Measurements from ENCODE around the gene LIN7B. TPM values are rescaled to one million over a fixed set of nuclear protein-coding genes. Genes with fewer than 3 reads are reported as not detected.

LIN7B gene
- total and polyA plus RNA-seq, 2 donors (not counting 1 experiment from before 2014, with no cell fraction given): 2.6 to 10.9 TPM

GRCh38 chr19:49084206-49085019, 29.8 kb upstream of the LIN7B start:
- H3K4me1 ChIP-seq (ENCODE audit: control insufficient read depth, extremely low read depth, insufficient read depth, low read length): peaks cover 7% of the 10 kb centered on the region
- peak overlapping the region; percentile 97 for H2AFZ ChIP-seq (ENCODE audit: low read length)
- H3K4me3 ChIP-seq (replicated peaks in 1 of 4; ENCODE audit: control extremely low read depth in 1 of 4, insufficient read depth in 1 of 4, low read depth in 3 of 4, low read length in 4 of 4): peak overlapping the region; percentile 20 to 82 (median 46)
- H3K79me2 ChIP-seq (ENCODE audit: control insufficient read depth, insufficient read depth, low read length): peaks cover 38% of the 10 kb centered on the region
- no peaks in the 10 kb centered on the region for H3K9me3 ChIP-seq (ENCODE audit: control insufficient read depth, insufficient read depth, low read depth, low read length)
- TF ChIP-seq CTCF (conservative IDR thresholded peaks at IDR 0.05 in 1 of 2, IDR thresholded peaks at IDR 0.05 in 1 of 2; ENCODE audit: low read depth in 1 of 2, low read length in 2 of 2): no peak
- no peak for TF ChIP-seq EZH2 (IDR thresholded peaks at IDR 0.05; ENCODE audit: low read length, missing control alignments)
- H3K4me2 ChIP-seq (ENCODE audit: extremely low read depth, insufficient read depth, low read length): peak overlapping the region; percentile 91
- H3K27me3 ChIP-seq (ENCODE audit: control insufficient read depth, insufficient read depth, low read length): no peaks in the 10 kb centered on the region
- H3K9ac ChIP-seq (ENCODE audit: insufficient read depth, low read length): peak overlapping the region; percentile 9
- peaks cover 3% of the 10 kb centered on the region for H3K36me3 ChIP-seq (ENCODE audit: control insufficient read depth, insufficient read depth, low read length)
- peak overlapping the region; percentile 86 for H3K27ac ChIP-seq (ENCODE audit: insufficient read depth, low read length)
- no peak for DNase-seq (ENCODE audit: low read depth in 2 of 2)
- peaks cover 4% of the 10 kb centered on the region for H4K20me1 ChIP-seq (ENCODE audit: control insufficient read depth, extremely low read depth, insufficient read depth, low read length)

GRCh38 chr19:49085020-49085867, 28.9 kb upstream of the LIN7B start, which contains the start of gene SNRNP70:
Gene SNRNP70, plus strand, starts transcription at chr19:49085451. Its CDS starts 964 bp downstream, at chr19:49086415.
- Histone ChIP-seq H2AFZ (ENCODE audit: low read length) (peak within 1 kb of the TSS; percentile 97), H3K9ac (ENCODE audit: insufficient read depth, low read length) (peak within 1 kb of the TSS; percentile 87), H3K27me3 (ENCODE audit: control insufficient read depth, insufficient read depth, low read length) (no peaks in the 10 kb centered on the region), H3K79me2 (ENCODE audit: control insufficient read depth, insufficient read depth, low read length) (peaks cover 44% of the 10 kb centered on the region), H3K27ac (ENCODE audit: insufficient read depth, low read length) (peak within 1 kb of the TSS; percentile 86), H3K4me3 (replicated peaks in 1 of 4; ENCODE audit: control extremely low read depth in 1 of 4, insufficient read depth in 1 of 4, low read depth in 3 of 4, low read length in 4 of 4) (peak within 1 kb of the TSS; percentile 78 to 87 (median 84)), H3K9me3 (ENCODE audit: control insufficient read depth, insufficient read depth, low read depth, low read length) (no peaks in the 10 kb centered on the region), H3K4me2 (ENCODE audit: extremely low read depth, insufficient read depth, low read length) (peak within 1 kb of the TSS; percentile 99), H3K36me3 (ENCODE audit: control insufficient read depth, insufficient read depth, low read length) (peaks cover 4% of the 10 kb centered on the region), H3K4me1 (ENCODE audit: control insufficient read depth, extremely low read depth, insufficient read depth, low read length) (peaks cover 7% of the 10 kb centered on the region), H4K20me1 (ENCODE audit: control insufficient read depth, extremely low read depth, insufficient read depth, low read length) (peaks cover 4% of the 10 kb centered on the region)
- TF ChIP-seq EZH2 (IDR thresholded peaks at IDR 0.05; ENCODE audit: low read length, missing control alignments) (no peak), CTCF (conservative IDR thresholded peaks at IDR 0.05 in 1 of 2, IDR thresholded peaks at IDR 0.05 in 1 of 2; ENCODE audit: low read depth in 1 of 2, low read length in 2 of 2) (no peak)
- peak; percentile 99 for DNase-seq (ENCODE audit: low read depth in 2 of 2)

- no peak for TF ChIP-seq CTCF (conservative IDR thresholded peaks at IDR 0.05 in 1 of 2, IDR thresholded peaks at IDR 0.05 in 1 of 2; ENCODE audit: low read depth in 1 of 2, low read length in 2 of 2)
- no peak for TF ChIP-seq EZH2 (IDR thresholded peaks at IDR 0.05; ENCODE audit: low read length, missing control alignments)
- DNase-seq (ENCODE audit: low read depth in 2 of 2): no peak
- Histone ChIP-seq H3K4me2 (ENCODE audit: extremely low read depth, insufficient read depth, low read length) (peak overlapping the region; percentile 99), H3K4me3 (replicated peaks in 1 of 4; ENCODE audit: control extremely low read depth in 1 of 4, insufficient read depth in 1 of 4, low read depth in 3 of 4, low read length in 4 of 4) (peak overlapping the region; percentile 78 to 87 (median 84)), H4K20me1 (ENCODE audit: control insufficient read depth, extremely low read depth, insufficient read depth, low read length) (peaks cover 4% of the 10 kb centered on the region), H3K27me3 (ENCODE audit: control insufficient read depth, insufficient read depth, low read length) (no peaks in the 10 kb centered on the region), H2AFZ (ENCODE audit: low read length) (no peak overlapping the region), H3K4me1 (ENCODE audit: control insufficient read depth, extremely low read depth, insufficient read depth, low read length) (peaks cover 7% of the 10 kb centered on the region), H3K27ac (ENCODE audit: insufficient read depth, low read length) (peak overlapping the region; percentile 86), H3K9me3 (ENCODE audit: control insufficient read depth, insufficient read depth, low read depth, low read length) (no peaks in the 10 kb centered on the region), H3K36me3 (ENCODE audit: control insufficient read depth, insufficient read depth, low read length) (peaks cover 9% of the 10 kb centered on the region), H3K9ac (ENCODE audit: insufficient read depth, low read length) (peak overlapping the region; percentile 87), H3K79me2 (ENCODE audit: control insufficient read depth, insufficient read depth, low read length) (peaks cover 50% of the 10 kb centered on the region)
Observed at GRCh38 chr19:49085868-49086232, 28.3 kb upstream of the LIN7B start.
